Measurements from ENCODE around the gene AKAP6.

The AKAP6 gene

DNA sequence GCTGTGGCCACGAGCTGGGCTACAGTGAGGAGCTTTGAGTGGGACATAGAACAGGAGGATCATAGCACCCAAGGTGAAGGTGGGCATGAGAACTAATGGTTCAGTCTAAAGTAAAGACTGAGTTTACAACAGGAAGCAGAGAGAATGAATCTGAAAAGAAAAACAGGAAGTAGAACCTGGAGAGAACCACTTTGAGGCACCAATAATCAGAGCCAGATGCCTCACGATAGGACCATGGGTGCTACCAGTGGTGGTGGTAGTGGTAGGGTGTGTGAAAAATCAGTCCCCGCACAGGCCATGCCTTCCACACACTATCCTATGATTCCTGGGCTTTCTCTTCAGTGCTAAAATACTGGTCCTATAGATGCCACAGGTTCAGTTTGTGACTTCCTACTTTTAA, 293.6 kb downstream of the AKAP6 start:
- no peak for DNase-seq (ENCODE audit: low read depth in 2 of 2)

DNA sequence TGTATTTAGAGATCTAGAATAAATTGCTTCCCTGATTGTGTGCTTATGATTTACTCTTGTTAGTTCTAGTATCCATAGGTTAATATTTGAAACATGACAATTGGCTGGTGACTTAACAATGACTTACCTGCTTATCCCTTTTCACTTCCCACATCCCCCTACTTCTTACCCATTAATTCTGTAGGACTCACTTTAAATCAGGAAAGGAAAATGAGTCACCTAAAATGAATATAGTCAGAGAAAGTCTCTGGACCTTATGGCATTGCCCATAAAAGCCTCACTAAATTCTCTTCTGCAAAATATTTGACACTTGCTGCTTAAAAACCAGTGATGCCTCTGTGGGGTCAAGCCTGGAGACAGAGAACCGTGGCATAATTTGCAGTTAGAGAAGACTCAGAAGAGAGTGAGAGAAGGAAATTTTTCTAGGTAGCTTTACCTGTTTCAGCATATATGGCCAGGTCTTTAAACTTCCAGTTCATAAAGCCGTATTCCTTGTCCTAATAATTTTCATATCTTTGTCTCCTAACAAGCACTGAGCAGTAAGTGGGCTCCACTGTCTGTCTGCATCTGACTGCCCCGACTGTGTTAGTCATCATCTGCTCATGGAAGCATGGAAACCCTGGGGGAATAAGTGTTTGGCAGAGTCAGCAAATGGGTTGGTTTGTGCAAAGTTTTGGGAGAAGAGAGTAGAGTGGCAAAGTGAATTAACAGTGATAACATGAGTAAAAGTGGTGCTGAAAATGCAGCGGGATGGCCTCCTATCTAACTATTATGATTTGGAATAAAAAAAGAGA, 294.4 kb downstream of the AKAP6 start:
- no peak for DNase-seq (ENCODE audit: low read depth in 2 of 2)

DNA sequence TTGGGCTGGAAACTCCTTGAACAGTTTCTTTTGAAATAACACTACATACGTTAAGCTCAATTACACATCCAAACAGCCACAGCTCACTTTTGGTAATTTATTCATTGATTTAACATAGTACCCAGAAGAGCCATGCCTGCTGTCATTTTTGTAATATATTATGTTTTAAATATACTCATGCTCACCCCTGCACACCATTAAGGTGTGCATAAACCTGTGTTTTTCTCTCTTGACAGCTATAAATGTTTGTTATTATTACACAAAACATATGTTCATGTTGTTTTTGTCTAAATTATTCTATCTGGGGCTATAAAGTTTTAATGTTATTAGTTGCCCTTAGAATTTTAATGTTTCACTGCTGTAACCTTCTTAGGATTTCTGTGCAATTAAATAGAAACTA, 296.1 kb downstream of the AKAP6 start:
- no peak for DNase-seq (ENCODE audit: low read depth in 2 of 2)

DNA sequence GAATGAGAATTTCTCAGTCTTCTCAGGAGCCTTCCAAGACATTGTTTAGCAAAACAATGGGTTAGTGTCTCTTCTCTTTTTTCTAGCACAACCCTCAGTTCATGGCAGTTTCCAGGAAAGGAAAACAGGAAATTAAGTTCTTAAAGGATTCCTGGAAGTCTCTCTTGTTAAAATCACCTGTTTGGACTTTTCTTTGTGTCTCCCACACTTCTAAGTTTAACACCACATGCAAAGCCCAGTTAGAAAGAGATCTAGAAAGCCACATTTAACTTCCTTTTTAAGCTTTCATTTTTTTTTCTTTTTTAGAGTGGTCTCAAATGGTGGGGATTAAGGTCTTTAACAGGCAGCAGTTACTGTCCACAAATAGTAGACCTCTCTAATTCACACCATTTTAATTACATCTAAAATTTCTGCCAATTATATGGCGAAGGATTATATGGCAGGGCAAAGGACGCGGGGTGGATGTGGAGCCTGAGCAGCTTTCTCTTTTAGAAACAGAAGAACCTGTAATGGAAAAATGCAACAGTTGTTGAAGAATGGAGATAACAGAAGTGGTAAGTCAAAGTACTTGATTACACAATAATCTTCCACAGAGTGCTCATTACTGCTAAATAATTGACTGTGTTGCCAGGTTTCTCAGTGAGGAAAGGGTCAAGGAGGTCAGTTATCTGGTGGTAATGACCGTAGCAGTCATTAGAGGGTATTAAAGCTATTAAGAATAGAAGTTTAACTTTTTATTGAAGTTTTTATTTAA, 298.6 kb downstream of the AKAP6 start:
- DNase-seq (ENCODE audit: low read depth in 2 of 2) = no peak

DNA sequence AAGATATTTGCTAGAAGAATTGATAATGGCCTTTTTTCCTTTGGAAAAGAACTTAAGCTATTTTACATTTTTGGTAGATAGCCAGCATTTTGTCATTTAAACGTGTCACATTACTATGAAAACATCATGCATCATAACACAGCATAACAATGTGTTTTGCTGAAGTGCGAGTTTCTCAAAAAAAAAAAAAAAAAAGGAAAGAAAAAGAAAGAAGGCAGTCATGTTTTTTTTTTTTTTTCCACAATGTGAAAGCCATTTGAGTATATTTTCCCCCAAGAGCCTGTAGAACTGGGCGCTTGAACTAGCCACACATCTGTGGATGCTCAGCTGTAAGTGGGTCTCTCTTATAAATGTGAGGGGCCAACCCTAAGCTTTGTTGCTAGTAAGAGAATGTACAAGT, 300.1 kb downstream of the AKAP6 start:
- no peak for DNase-seq (ENCODE audit: low read depth in 2 of 2)

DNA sequence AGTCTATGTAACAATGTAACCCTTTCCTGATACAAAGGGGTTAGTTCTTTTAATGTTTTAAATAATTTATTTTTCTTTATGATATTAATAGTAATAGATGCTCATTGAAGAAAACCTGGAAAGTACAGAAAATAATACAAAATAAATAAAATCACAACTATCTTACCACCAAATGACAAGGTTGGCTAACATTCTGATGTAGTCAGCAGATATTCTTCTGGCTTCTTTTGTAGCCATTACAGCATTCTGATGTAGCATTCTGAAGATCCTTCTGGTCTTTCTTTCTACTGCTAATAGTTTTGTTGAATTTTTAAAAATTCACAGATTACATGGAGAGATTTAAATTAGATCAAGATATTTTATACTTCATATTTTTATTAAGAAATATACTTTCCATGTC, 301.6 kb downstream of the AKAP6 start:
- DNase-seq (ENCODE audit: low read depth in 2 of 2) = no peak

DNA sequence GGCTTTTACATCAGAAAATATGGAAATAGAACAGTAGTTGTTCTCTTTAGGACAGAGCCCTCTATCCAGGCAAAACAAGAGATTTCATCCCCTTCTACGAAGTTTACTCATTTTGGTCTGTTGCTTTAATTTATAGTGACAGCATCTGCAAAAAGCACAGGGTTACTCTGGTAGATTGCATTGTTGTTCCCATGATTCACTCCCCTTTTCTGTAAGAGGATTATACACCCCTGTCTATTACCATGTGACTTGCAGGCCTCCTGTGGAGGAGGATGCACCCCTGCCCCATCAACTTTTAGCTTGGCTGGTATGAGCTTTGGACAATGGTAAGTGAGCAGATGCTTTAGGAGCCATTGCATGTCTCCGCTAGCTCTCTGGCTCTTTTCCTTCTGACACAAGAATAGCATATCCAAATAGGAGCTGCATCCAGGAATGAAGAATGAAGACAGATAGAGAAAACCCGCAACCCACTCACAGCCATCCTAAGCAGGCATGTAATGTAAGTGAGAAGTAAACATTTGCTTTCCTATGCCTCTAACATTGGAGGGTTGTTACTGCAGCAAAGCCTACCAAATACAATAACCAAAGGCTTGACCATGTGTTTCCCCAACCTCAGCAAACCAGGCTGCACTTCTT, 304.2 kb downstream of the AKAP6 start:
- no peak for DNase-seq (ENCODE audit: low read depth in 2 of 2)

DNA sequence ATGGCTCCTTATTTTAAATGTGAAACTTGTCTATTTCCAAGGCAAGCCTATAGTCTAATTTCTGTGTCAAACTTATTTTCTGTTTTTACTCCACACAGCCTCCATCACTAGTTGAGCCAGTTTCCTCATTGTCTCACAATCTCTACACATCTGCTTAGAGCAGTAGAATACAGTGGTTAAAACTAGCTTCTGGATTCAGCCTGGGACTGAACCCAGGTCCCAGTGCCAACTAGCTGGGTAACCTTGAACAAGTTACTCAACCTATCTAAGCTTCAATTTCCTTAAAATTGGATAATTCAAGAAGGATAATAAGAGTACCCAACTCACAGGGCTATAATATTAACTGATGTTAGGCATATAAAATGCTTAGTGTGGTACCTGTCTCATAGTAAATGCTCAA, 304.8 kb downstream of the AKAP6 start:
- no peak for DNase-seq (ENCODE audit: low read depth in 2 of 2)

DNA sequence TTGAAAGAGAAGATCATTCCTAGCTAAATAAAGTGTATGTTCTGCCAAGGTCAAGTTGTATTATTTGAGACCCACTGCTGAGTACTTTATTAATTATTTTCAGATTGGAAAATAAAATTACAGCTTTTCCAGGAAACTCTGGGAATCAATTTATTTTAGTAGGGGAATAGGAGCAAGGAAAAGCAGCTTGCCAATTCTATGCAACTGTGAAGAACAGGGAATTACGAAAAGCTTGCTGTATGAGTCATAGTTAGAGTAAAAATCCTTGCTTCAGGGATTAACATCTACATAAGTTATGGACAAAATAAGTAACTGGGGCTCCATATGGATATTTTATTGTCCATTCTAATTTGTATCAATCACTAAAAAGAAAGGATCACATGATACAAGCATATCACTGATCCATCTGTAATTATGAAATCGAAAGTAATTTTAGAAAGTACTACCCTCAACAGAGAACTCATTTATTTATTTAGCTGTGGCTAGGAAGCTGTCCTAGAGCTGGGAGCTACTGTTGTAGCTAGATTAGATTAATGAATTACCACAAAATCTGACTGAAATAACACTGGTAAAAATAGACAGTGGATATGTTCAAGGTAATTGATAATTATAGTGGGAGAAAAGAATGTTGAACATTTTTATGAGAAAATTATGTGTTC, 306.1 kb downstream of the AKAP6 start:
- DNase-seq (ENCODE audit: low read depth in 2 of 2) = peak; percentile 46 to 66

DNA sequence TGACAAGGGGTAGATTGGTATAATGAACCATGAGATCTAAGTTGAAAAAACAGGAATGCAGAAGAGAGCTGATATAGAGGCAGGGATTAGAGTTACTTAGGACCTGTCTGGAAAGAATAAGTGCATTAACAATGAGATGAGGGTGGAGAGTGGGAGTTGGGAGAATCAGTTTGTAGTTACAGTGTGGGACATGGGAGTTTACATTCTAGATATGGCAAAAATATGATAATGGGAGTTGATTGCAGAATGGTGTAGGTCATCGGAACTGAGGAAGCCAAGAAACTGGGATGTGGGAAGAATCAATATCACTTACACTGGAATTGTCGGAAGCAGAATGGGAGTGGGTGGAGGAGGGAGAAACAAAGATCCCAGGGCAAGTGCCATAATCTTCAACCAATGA, 308.5 kb downstream of the AKAP6 start:
- no peak for DNase-seq (ENCODE audit: low read depth in 2 of 2)

DNA sequence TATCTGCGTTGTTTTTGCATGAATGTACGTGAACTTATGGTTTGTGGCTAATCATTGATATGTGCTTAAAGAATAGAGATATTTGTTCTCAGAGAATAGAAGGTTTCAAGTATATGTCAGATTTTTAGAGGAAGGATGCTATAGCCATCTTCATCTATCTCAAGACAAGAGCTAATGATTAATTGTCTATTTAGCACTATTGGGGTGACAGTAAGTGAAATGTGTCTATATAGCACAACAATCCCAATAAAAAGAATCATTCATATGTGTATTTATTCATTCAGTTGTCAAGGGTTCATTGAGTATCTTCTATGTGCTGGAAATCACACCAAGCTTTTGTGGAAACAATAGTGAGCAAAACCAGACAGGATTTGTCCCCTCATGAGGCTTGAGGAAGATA, 310.1 kb downstream of the AKAP6 start:
- no peak for DNase-seq (ENCODE audit: low read depth in 2 of 2)

DNA sequence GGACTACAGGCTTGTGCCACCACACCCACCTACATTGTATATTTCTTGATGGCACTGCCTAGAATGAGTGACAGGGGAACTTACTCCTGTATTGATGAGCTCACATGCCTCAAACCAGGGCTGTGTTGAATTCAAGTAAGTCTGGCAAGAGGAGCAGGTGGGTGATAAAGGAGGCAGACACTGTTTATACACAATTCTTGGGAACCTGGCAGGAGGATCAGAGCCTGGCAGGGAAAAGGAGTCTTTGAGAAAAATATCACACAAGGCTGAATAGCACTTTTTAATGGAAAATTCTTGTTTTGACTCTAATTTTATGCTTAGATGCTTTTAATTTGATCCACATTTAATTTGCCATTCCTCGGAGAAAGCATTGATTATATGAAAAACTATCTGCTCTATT, 316.5 kb downstream of the AKAP6 start:
- DNase-seq (ENCODE audit: low read depth in 2 of 2) = no peak

DNA sequence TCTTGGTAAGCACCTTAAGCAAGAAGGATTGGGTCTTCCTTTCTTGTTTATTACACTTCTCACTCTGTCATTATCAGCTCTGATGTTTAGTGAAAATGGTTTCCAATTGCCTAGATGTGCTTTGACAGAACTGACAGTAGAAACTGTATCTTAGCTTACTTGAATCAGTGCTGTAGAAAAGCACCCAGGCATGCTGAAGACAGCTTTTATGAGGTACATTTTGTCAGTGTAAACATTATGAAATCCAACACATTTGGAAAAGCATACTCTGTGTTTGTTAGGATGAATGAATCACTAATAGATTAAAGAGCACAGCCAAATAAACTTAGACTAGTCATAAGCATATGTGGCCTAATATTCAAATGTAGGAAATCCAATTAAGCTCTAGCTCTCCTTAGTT, 319.3 kb downstream of the AKAP6 start:
- DNase-seq (ENCODE audit: low read depth in 2 of 2) = peak; percentile 40 to 56

DNA sequence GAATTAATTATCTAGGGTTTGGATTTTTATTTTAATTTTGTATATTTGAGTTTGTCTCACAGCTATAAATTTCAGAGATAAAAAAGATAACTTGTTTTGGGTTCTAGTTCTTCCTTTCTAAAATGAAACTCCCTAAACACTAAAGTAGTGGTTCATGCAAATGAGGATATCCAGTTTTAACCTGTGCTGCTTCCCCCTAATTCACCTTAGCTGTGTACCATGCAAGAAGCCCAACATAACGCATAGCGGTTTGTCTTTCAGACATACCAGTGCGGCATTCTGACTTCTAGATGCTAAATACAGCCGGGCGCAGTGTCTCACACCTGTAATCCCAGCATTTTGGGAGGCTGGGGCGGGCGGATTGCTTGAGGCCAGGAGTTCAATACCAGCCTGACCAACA, 320.9 kb downstream of the AKAP6 start:
- no peak for DNase-seq (ENCODE audit: low read depth in 2 of 2)

DNA sequence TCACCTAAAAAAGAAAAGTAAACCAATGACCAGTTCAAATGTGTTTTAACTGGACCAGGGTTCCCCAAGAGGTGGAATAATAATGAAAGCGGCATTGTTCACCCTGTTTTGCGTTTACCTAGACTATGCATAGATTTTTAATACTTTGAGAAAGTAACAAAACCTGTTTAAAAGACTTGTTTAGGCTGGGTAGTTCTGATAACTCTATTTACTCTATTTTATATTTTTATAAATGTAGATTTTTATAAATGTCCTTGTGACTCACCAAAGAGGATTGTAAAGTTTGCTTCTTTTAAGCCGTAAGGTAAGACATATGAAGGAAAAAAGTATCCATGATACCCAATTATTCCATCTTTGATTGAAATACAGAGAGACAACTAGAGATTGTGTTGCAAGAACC, 321.6 kb downstream of the AKAP6 start:
- no peak for DNase-seq (ENCODE audit: low read depth in 2 of 2)

DNA sequence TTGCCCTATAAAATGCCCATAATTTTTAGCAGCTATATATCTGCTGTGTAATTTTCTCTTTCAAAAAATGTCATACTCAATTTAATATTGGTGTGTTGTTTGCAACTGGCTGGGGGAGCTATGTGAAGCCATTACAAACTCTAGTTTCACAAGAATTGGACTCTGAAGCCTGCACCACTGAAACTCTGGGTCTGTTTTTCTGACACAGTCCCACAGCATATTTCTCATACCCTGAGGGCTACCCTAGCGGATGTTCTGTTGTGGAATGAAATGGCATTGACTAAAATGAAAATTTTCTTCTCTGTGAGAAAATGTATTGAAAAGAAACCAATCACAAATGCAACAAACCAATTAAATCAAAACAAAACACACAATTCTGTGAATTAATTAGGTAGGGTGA, 325.0 kb downstream of the AKAP6 start:
- no peak for DNase-seq (ENCODE audit: low read depth in 2 of 2)

DNA sequence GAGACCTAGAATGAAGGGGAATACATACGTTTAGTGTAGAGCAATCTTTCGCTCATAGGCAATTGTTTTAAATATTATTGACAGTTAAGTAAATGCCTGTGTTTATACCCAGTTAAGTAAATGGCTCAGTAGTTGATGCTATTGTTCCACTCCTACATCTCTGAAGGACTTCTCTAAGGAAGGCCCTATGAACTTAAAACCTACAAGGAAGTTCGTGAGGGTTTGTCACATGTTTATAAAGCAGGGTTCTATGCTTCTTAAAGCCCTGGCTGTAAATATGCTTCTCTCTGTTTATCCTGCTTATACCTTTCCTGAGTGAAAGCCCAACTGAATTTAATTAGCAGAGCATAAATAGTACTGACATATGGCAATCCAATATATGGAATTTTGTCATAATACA, 327.5 kb downstream of the AKAP6 start:
- DNase-seq (ENCODE audit: low read depth in 2 of 2) = no peak

DNA sequence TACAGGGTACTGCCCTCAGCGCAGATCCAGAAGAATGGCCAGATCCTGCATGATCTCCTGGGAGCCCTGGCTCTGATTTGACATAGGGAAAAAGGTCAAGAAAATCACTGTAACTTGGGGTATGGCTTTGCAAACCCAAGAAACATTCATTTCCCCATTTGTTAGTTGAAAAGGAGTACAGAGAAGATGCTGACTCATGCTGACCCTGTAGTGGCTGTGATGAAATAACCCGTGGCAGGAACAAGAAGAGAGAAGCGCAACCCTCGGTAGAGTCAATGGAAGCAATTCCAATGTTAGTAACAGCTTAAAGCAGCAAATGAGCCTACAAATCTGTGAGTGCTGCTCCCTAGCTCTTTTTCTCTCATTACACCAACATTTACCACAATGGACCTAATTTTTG, 328.0 kb downstream of the AKAP6 start:
- DNase-seq (ENCODE audit: low read depth in 2 of 2) = peak; percentile 54 to 59

DNA sequence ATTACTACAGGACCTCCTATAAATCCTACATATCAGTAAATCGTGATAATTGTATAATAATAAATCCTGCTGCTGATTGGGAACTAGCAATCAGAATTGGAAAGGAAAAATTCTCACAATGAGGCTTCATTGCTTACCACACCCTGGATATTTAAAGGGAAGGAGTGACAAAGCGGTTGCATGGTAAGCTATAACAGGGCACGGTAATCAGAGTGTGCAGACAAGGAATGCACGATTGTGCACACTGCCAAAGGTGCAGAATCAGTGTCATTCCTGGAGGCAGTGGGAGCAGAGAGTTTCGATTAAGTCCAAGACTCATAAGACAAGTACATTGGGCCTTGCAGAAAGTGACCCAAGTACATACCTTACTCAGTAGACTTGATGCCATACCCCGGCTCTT, 332.1 kb downstream of the AKAP6 start:
- no peak for DNase-seq (ENCODE audit: low read depth in 2 of 2)

DNA sequence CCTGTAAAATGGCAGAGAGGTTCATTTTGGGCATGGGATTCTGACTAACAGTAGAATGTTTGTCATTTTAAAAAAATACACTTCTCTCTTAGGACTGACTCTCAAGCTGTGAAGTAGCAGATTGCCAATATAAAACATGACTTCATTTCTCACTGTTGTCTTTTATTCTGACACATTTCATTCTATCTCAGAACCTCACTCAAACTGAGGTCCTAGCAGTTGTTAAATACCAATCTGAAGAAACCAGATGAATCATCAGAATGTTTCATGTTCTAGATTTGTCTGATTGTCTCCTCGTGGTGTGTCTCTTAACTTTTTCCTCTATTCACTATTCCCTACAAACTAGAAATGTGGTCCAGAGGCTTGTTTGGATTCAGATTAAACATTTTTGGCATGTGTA, 333.1 kb downstream of the AKAP6 start:
- no peak for DNase-seq (ENCODE audit: low read depth in 2 of 2)

DNA sequence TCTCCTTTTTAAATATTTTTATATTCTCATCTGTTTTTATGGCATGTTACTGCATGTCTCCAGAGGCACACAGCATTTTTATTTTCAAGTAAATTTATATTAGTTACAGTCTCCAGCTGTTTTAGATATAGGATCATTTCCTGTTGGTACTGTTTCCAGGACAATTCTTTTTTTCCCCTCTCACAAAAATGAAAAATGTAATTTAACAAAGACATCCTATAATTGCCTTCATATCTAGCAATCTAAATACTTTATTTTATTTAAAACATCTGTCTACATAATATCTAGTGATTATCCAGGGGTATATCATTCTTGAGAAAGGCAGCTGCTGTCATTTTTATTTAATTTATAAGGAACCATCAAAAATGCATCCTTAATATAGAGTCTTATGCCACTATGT, 337.2 kb downstream of the AKAP6 start:
- peak; percentile 44 to 47 for DNase-seq (ENCODE audit: low read depth in 2 of 2)

DNA sequence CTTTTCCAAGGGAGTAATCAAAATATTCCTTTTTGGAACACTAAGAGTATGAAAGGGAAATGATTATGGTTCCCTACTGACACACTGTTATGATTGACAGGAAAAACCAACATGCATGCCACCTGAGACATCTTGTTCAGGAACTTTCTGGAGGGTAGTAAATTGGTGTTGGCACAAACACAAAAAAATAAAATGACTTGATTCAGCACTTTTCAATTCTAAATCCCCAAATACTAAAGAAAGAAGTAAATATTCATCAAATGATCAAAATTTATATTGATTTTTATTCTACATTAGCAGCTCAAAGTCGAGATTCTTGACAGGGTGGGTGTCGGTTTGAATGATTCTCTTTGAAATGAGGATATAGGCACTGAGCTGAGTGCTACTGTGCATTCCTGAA, 338.2 kb downstream of the AKAP6 start:
- no peak for DNase-seq (ENCODE audit: low read depth in 2 of 2)

Data from fibroblast of skin of left biceps (primary cell).